K562 (cell line): ENCODE data around the gene DCP2. TPM values are rescaled to one million over a fixed set of nuclear protein-coding genes. Genes with fewer than 3 reads are reported as not detected.

Source experiments
- ATAC-seq: fragments of 200-7000 bp; cut with Tn5 transposase; 3 replicates; pipeline ENCODE4 v1.9.1; 2020; ENCODE audit warnings: moderate library complexity
- BruUV-seq: library from RNA; stranded (reverse); fragments of 400-500 nt; replicated peaks from 2 replicates; lab custom pipeline; 2021; lab: Mats Ljungman, UMichigan
- CTCF ChIA-PET: fragments of 300-600 bp; formaldehyde crosslinking; extraction: SDS; loops from one replicate; lab custom pipeline; 2021; ENCODE audit warnings: low intra/inter-chr PET ratio; lab: Yijun Ruan, JAX
- POLR2A ChIA-PET: fragments of 300-600, 350-650 bp; sonication (Branson Sonifier 250); formaldehyde crosslinking; extraction: SDS; loops from one replicate; lab custom pipeline; 2021; ENCODE audit warnings: antibody characterized with exemption, inconsistent platforms; lab: Yijun Ruan, JAX
- DNase-seq, 4 experiments: peaks; one replicate each; pipeline versions ENCODE4 v3.0.0 to v3.0.0-alpha.2; 2011 to 2018; ENCODE audit warnings: low spot score in 3 of 4, mixed read lengths in 3 of 4; ENCODE audit errors: extremely low read depth in 1 of 4
- FAIRE-seq: peaks from 2 replicates; lab custom pipeline; 2011; peaks lifted over from hg19 to GRCh38; lab: Jason Lieb, UNC
- H2AFZ ChIP-seq: 2 replicates; pipeline ENCODE4 v1.6.0; 2011; ENCODE audit warnings: low read depth, low read length, control low read depth, inconsistent platforms
- H3K27ac ChIP-seq: fragments of 200-600 bp; 3 replicates; pipeline ENCODE4 v1.8.0; 2011; ENCODE audit warnings: low read depth, mild to moderate bottlenecking, control low read depth, inconsistent platforms, low read length, moderate library complexity, mixed read lengths; ENCODE audit errors: extremely low read depth
- H3K27me3 ChIP-seq, 2 experiments: fragments of 300-600 bp in 1 of 2; 2 replicates in 1 of 2; 3 replicates in 1 of 2; pipeline versions ENCODE4 v1.6.0 to v1.8.0; 2011; ENCODE audit warnings: inconsistent platforms in 2 of 2, low read length in 2 of 2, mild to moderate bottlenecking in 1 of 2, mixed read lengths in 1 of 2, moderate library complexity in 1 of 2; ENCODE audit not compliant: control insufficient read depth in 2 of 2, insufficient read depth in 2 of 2
- H3K36me3 ChIP-seq: fragments of 300-600 bp; 3 replicates; pipeline ENCODE4 v1.8.0; 2011; ENCODE audit warnings: mild to moderate bottlenecking, low read length, inconsistent platforms; ENCODE audit not compliant: control insufficient read depth, insufficient read depth
- H3K4me1 ChIP-seq, 2 experiments: fragments of 200-600 bp in 1 of 2; replicated peaks in 1 of 2; 2 replicates in 1 of 2; 3 replicates in 1 of 2; pipeline versions ENCODE4 v1.5.1 to v1.8.0; 2011; ENCODE audit warnings: inconsistent platforms in 2 of 2, low read length in 2 of 2, mild to moderate bottlenecking in 1 of 2, mixed read lengths in 1 of 2, moderate library complexity in 1 of 2; ENCODE audit not compliant: control insufficient read depth in 2 of 2, insufficient read depth in 2 of 2
- H3K4me2 ChIP-seq: 2 replicates; pipeline ENCODE4 v1.6.1; 2011; ENCODE audit warnings: low read length, control low read depth, inconsistent platforms, mixed read lengths; ENCODE audit not compliant: insufficient read depth
- H3K4me3 ChIP-seq: fragments of 200-600 bp; sonication (generic), shearing (Covaris generic); 2 replicates; pipeline ENCODE4 v1.5.1; 2016; ENCODE audit warnings: control low read depth, inconsistent platforms
- H3K79me2 ChIP-seq: fragments of 200-600 bp; 3 replicates; pipeline ENCODE4 v1.8.0; 2011; ENCODE audit warnings: low read length, inconsistent platforms; ENCODE audit not compliant: control insufficient read depth, insufficient read depth
- H3K9ac ChIP-seq, 2 experiments: 2 replicates each; pipeline versions ENCODE4 v1.6.0 to v1.6.1; 2011; ENCODE audit warnings: low read depth in 2 of 2, low read length in 2 of 2, control low read depth in 1 of 2, inconsistent platforms in 1 of 2, mild to moderate bottlenecking in 1 of 2, mixed read lengths in 1 of 2; ENCODE audit not compliant: insufficient read depth in 1 of 2
- H3K9me1 ChIP-seq: one replicate; pipeline ENCODE4 v1.6.0; 2011; ENCODE audit warnings: inconsistent platforms, mild to moderate bottlenecking, low read length, moderate library complexity; ENCODE audit not compliant: control insufficient read depth, insufficient read depth
- H3K9me3 ChIP-seq: replicated peaks from 2 replicates; pipeline ENCODE4 v1.5.1; 2011; ENCODE audit warnings: low read depth, low read length, inconsistent platforms; ENCODE audit not compliant: control insufficient read depth, insufficient read depth
- H4K20me1 ChIP-seq: replicated peaks from 2 replicates; pipeline ENCODE4 v1.6.1; 2011; ENCODE audit warnings: low read length, inconsistent platforms, mixed read lengths; ENCODE audit not compliant: control insufficient read depth, insufficient read depth
- CBX2 ChIP-seq: fragments of 200-600 bp; sonication (generic); IDR thresholded peaks from one replicate; pipeline ENCODE4 v1.6.1; 2012; ENCODE audit warnings: mild to moderate bottlenecking, low read length, inconsistent platforms; ENCODE audit not compliant: insufficient read depth, poor library complexity, severe bottlenecking
- ETV6 ChIP-seq, 3 experiments: fragments of 150-350 bp in 1 of 3; sonication (generic) in 1 of 3; formaldehyde crosslinking in 1 of 3; IDR thresholded peaks; 2 replicates each; pipeline versions ENCODE4 v1.6.1 to v1.8.0; 2014 to 2022; ENCODE audit warnings: borderline replicate concordance in 2 of 3, low read depth in 2 of 3, antibody characterized with exemption in 1 of 3, low read length in 1 of 3, mild to moderate bottlenecking in 1 of 3, missing genetic modification reagents in 1 of 3
- HOXB6 ChIP-seq: fragments of 250-450 bp; sonication (Bioruptor Pico); IDR thresholded peaks from 2 replicates; pipeline ENCODE4 v1.5.1; 2022; ENCODE audit warnings: mild to moderate bottlenecking, borderline replicate concordance
- MNT ChIP-seq, 2 experiments: fragments of 450-650 bp; conservative IDR thresholded peaks; 2 replicates each; pipeline ENCODE4 v1.6.1; 2017; ENCODE audit warnings: mild to moderate bottlenecking in 2 of 2, moderate library complexity in 2 of 2
- SP2 ChIP-seq: IDR thresholded peaks from 2 replicates; pipeline ENCODE4 v1.6.1; 2011; ENCODE audit warnings: mild to moderate bottlenecking, low read depth, low read length, moderate library complexity; ENCODE audit not compliant: poor library complexity, severe bottlenecking; ENCODE audit errors: extremely low read depth
- ZBED1 ChIP-seq: IDR thresholded peaks from 2 replicates; pipeline ENCODE4 v1.6.1; 2014
- ZBTB40 ChIP-seq, 2 experiments: fragments of 450-650 bp in 1 of 2; sonication (generic) in 1 of 2; formaldehyde crosslinking in 1 of 2; IDR thresholded peaks; 2 replicates each; pipeline versions ENCODE4 v1.7.1 to v1.9.0; 2016 to 2022; ENCODE audit warnings: inconsistent platforms in 1 of 2, mild to moderate bottlenecking in 1 of 2, missing genetic modification reagents in 1 of 2
- ZNF175 ChIP-seq: fragments of 200-800 bp; sonication (Bioruptor generic); IDR thresholded peaks from 2 replicates; pipeline ENCODE4 v1.6.1; 2016; ENCODE audit warnings: low read depth, mild to moderate bottlenecking, missing genetic modification characterization, missing compliant biosample characterization
- ZNF316 ChIP-seq: fragments of 450-650 bp; IDR thresholded peaks from 2 replicates; pipeline ENCODE4 v1.6.1; 2016
- WGBS: fragments of 100-300 bp; shearing (Covaris generic); methylation state at CpG from one replicate; pipeline ENCODE4 v1.1.6; 2016; ENCODE audit warnings: low coverage, mixed read lengths; ENCODE audit not compliant: insufficient coverage; ENCODE audit errors: missing lambda C conversion rate; 5-methylcytosine and 5-hydroxymethylcytosine counted together
- in situ Hi-C: fragments of 300-500 bp; cut with MboI; formaldehyde crosslinking; loops from 4 replicates; pipeline ENCODE4 v1.15.0; 2018; ENCODE audit warnings: inconsistent platforms, mixed read lengths
- intact Hi-C: fragments of 100-400 bp; cut with micrococcal nuclease; formaldehyde crosslinking; loops from 2 replicates; pipeline ENCODE4 v1.14.2; 2022
- polyA plus RNA-seq, 8 experiments: library from polyadenylated mRNA; depleted of rRNA in 4 of 8; stranded (reverse) in 5 of 8; unstranded in 3 of 8; fragments of >200 nt; fragmentation: Nextera tagmentation in 2 of 8; fragmentation: Illumina TruSeq in 1 of 8; extraction: Ambion mirVana in 2 of 8; extraction: Trizol in 1 of 8; gene quantifications; 2 replicates each; pipeline versions ENCODE4 v1.2.1 to v1.2.3, GENCODE V29; 2011 to 2014; ENCODE audit warnings: inconsistent platforms in 1 of 8, missing spikeins in 1 of 8
- total RNA-seq, 7 experiments: library from RNA; depleted of rRNA in 6 of 7; stranded (reverse); fragments of >200 nt in 6 of 7; fragmentation: Illumina TruSeq in 2 of 7; extraction: Trizol in 2 of 7; gene quantifications; 2 replicates each; pipeline versions ENCODE4 v1.2.1 to v1.2.3, GENCODE V29; 2011 to 2021; ENCODE audit warnings: low replicate concordance in 1 of 7

DCP2 gene
- total and polyA plus RNA-seq, 9 of the 15 experiments (the other 6 are each of a cell fraction or from before 2014, with no cell fraction given) = 25.9 to 109 (median 46.7) TPM

- no peak overlapping the region for H3K4me3 ChIP-seq
- no peak for TF ChIP-seq HOXB6 (CRISPR knock-in tag)
- no peak for TF ChIP-seq ZBED1
- no peak for TF ChIP-seq MNT (conservative IDR thresholded peaks at IDR 0.05)
- no peak for TF ChIP-seq ZBTB40 (IDR thresholded peaks at IDR 0.05)
- no peak for TF ChIP-seq ZBTB40 (CRISPR knock-in tag; IDR thresholded peaks at IDR 0.05)
- no peak for TF ChIP-seq ZNF316
- TF ChIP-seq ZNF175 (CRISPR knock-in tag) = no peak
- TF ChIP-seq CBX2 = no peak
- TF ChIP-seq SP2 = no peak
- TF ChIP-seq ETV6 (IDR thresholded peaks at IDR 0.05; ENCODE audit: borderline replicate concordance in 1 of 2, low read depth in 2 of 2, low read length in 1 of 2) = no peak
- TF ChIP-seq ETV6 (CRISPR knock-in tag; IDR thresholded peaks at IDR 0.05; ENCODE audit: borderline replicate concordance) = no peak
Observed at GRCh38 chr5:113062869-113063508, 86.4 kb downstream of the DCP2 start.

More at GRCh38 chr5:113062869-113063508, 86.4 kb downstream of the DCP2 start:
- no peaks in the 10 kb centered on the region for H3K9me3 ChIP-seq
- ChIA-PET POLR2A (interaction anchor here (1.0 kb wide), 1 partner anchor 11 kb away, joined by 3 read pairs; no protein-coding TSS in a partner anchor), CTCF (no interaction called here)
- intact Hi-C loops (no loop called here), in situ Hi-C loops (no loop called here)
- ATAC-seq (no peak), FAIRE-seq (peak; percentile 6), DNase-seq (no peak)
- no peaks in the 10 kb centered on the region for H3K36me3 ChIP-seq
- H3K27me3 ChIP-seq = peaks cover 5 to 20% of the 10 kb centered on the region in 2 experiments; a peak in 4 of 5 replicates
- H3K27ac ChIP-seq = no peak overlapping the region
- H3K4me2 ChIP-seq = no peak overlapping the region
- H3K9me1 ChIP-seq = no peaks in the 10 kb centered on the region
- H2AFZ ChIP-seq = no peak overlapping the region
- H3K79me2 ChIP-seq = no peaks in the 10 kb centered on the region
- 15% methylated on average over 6 of the region's 6 CpGs for WGBS
- peaks cover 0 to 2% of the 10 kb centered on the region in 2 experiments; a peak in 1 of 5 replicates for H3K4me1 ChIP-seq
- H4K20me1 ChIP-seq = no peaks in the 10 kb centered on the region
- H3K9ac ChIP-seq = no peak overlapping the region
- no TSS peak for BruUV-seq
